SK-N-SH treated with all-trans-retinoic acid at 6 μM for 48 hours (cell line): Measurements from ENCODE around the gene TTLL1.

Experiments used
- ATAC-seq: fragments of 200-7000 bp; cut with Tn5 transposase; 3 replicates; pipeline ENCODE4 v1.9.1; 2020; ENCODE audit warnings: mild to moderate bottlenecking, moderate library complexity
- BACH2 ChIP-seq: fragments of 250-450 bp; sonication (Bioruptor Pico); IDR thresholded peaks from 2 replicates; pipeline ENCODE4 v1.9.0; 2021; ENCODE audit warnings: mild to moderate bottlenecking, borderline replicate concordance
- CSDC2 ChIP-seq: fragments of 250-450 bp; sonication (Bioruptor Pico); IDR thresholded peaks from 2 replicates; pipeline ENCODE4 v1.5.0; 2020; ENCODE audit warnings: mild to moderate bottlenecking, moderate library complexity
- ESRRG ChIP-seq: fragments of 250-450 bp; sonication (Bioruptor Pico); IDR thresholded peaks from 2 replicates; pipeline ENCODE4 v1.6.1; 2021; ENCODE audit warnings: mild to moderate bottlenecking
- GLIS3 ChIP-seq: fragments of 250-450 bp; sonication (Bioruptor Pico); IDR thresholded peaks from 2 replicates; pipeline ENCODE4 v1.5.0; 2020; ENCODE audit warnings: mild to moderate bottlenecking, moderate library complexity
- OSR1 ChIP-seq: fragments of 250-450 bp; sonication (Bioruptor Pico); IDR thresholded peaks from 2 replicates; pipeline ENCODE4 v1.8.0; 2022; ENCODE audit warnings: moderate library complexity, mild to moderate bottlenecking, inconsistent platforms
- PATZ1 ChIP-seq: fragments of 250-450 bp; sonication (Bioruptor Pico); IDR thresholded peaks from 2 replicates; pipeline ENCODE4 v1.8.0; 2020; ENCODE audit warnings: mild to moderate bottlenecking, moderate library complexity, borderline replicate concordance
- POU6F1 ChIP-seq: fragments of 250-450 bp; sonication (Bioruptor Pico); IDR thresholded peaks from 2 replicates; pipeline ENCODE4 v1.8.0; 2021; ENCODE audit warnings: low read depth, mild to moderate bottlenecking, moderate library complexity, borderline replicate concordance
- RARB ChIP-seq: fragments of 250-450 bp; sonication (Bioruptor Pico); IDR thresholded peaks from 2 replicates; pipeline ENCODE4 v1.8.0; 2021; ENCODE audit warnings: mild to moderate bottlenecking, moderate library complexity
- SNAI2 ChIP-seq: fragments of 250-450 bp; sonication (Bioruptor Pico); IDR thresholded peaks from 2 replicates; pipeline ENCODE4 v1.5.0; 2020; ENCODE audit warnings: mild to moderate bottlenecking, moderate library complexity
- TCF4 ChIP-seq: fragments of 250-450 bp; sonication (Bioruptor Pico); IDR thresholded peaks from 2 replicates; pipeline ENCODE4 v1.8.0; 2021; ENCODE audit warnings: mild to moderate bottlenecking, moderate library complexity, borderline replicate concordance
- TOX ChIP-seq: fragments of 250-450 bp; sonication (Bioruptor Pico); IDR thresholded peaks from 2 replicates; pipeline ENCODE4 v1.8.0; 2021; ENCODE audit warnings: mild to moderate bottlenecking, moderate library complexity, borderline replicate concordance
- TSHZ2 ChIP-seq: fragments of 250-450 bp; sonication (Bioruptor Pico); IDR thresholded peaks from 2 replicates; pipeline ENCODE4 v1.5.0; 2020; ENCODE audit warnings: mild to moderate bottlenecking, moderate library complexity
- ZC3H10 ChIP-seq: fragments of 250-450 bp; sonication (Bioruptor Pico); IDR thresholded peaks from 2 replicates; pipeline ENCODE4 v1.5.1; 2021; ENCODE audit warnings: mild to moderate bottlenecking, moderate library complexity
- ZFP30 ChIP-seq: fragments of 450-650 bp; formaldehyde crosslinking; IDR thresholded peaks from 2 replicates; pipeline ENCODE4 v1.5.0; 2022; ENCODE audit warnings: mild to moderate bottlenecking, moderate library complexity
- ZNF565 ChIP-seq: fragments of 450-650 bp; formaldehyde crosslinking; conservative IDR thresholded peaks from 2 replicates; pipeline ENCODE4 v1.5.0; 2020; ENCODE audit warnings: low read depth, mild to moderate bottlenecking, moderate library complexity
- ZNF70 ChIP-seq: fragments of 450-650 bp; formaldehyde crosslinking; IDR thresholded peaks from 2 replicates; pipeline ENCODE4 v1.5.0; 2020; ENCODE audit warnings: mild to moderate bottlenecking, moderate library complexity
- ZNF8 ChIP-seq: fragments of 450-650 bp; formaldehyde crosslinking; IDR thresholded peaks from 2 replicates; pipeline ENCODE4 v1.5.0; 2020; ENCODE audit warnings: mild to moderate bottlenecking, moderate library complexity

TTLL1 gene

GRCh38 chr22:43114958-43115357 lies 25.8 kb upstream of the TTLL1 start:
- no peak for ATAC-seq
- TF ChIP-seq RARB (CRISPR knock-in tag) (no peak), CSDC2 (no peak), TSHZ2 (CRISPR knock-in tag) (no peak), ZC3H10 (no peak)

- TF ChIP-seq TSHZ2 (CRISPR knock-in tag), result no peak
- no peak for TF ChIP-seq TOX (CRISPR knock-in tag)
- TF ChIP-seq BACH2, result no peak
- TF ChIP-seq PATZ1, result no peak
- no peak for TF ChIP-seq ZNF8 (CRISPR knock-in tag)
- TF ChIP-seq GLIS3, result no peak
- ATAC-seq, result no peak
These were observed 24.5 kb upstream of the TTLL1 start for GRCh38 chr22:43113526-43114251.

GRCh38 chr22:43110927-43111623 lies 21.9 kb upstream of the TTLL1 start:
- ATAC-seq, result peak; percentile 34

GRCh38 chr22:43110444-43110926 lies 21.3 kb upstream of the TTLL1 start, which contains the start of gene BIK:
TSS of gene BIK (plus strand) at chr22:43110750. CDS start at chr22:43124023, 13,273 bp downstream.
- no peak for TF ChIP-seq ZNF565
- no peak for TF ChIP-seq BACH2
- no peak for TF ChIP-seq SNAI2 (CRISPR knock-in tag)
- no peak for TF ChIP-seq POU6F1 (CRISPR knock-in tag)
- TF ChIP-seq ZNF70 (CRISPR knock-in tag), result no peak
- TF ChIP-seq TSHZ2 (CRISPR knock-in tag), result no peak
- no peak for TF ChIP-seq ZC3H10
- TF ChIP-seq ZFP30 (CRISPR knock-in tag), result no peak
- no peak for TF ChIP-seq ESRRG (CRISPR knock-in tag)
- TF ChIP-seq TCF4, result no peak
- peak; percentile 76 for ATAC-seq

More at GRCh38 chr22:43110927-43111623, 21.9 kb upstream of the TTLL1 start:
- no peak for TF ChIP-seq OSR1
- TF ChIP-seq POU6F1 (CRISPR knock-in tag), result no peak
